HG03139 (cell line): Measurements from ENCODE around the gene ANAPC1.
"Not testable (repeated sequence)": the region's sequence is repeated elsewhere in the genome, so short reads cannot be mapped to it uniquely, and the experiment has no call there.

Source experiments
- ATAC-seq: cut with Tn5 transposase; IDR thresholded peaks from one replicate; pipeline ENCODE4 v1.9.1; 2021; ENCODE audit not compliant: unreplicated experiment

The ANAPC1 gene

GRCh38 chr2:111747410-111748115 lies 136.4 kb downstream of the ANAPC1 start:
- ATAC-seq: not testable (repeated sequence)

GRCh38 chr2:111744751-111745150 lies 139.2 kb downstream of the ANAPC1 start:
- not testable (repeated sequence) for ATAC-seq

- ATAC-seq: not testable (repeated sequence)
Observed at GRCh38 chr2:111741517-111741916, 142.5 kb downstream of the ANAPC1 start.

- ATAC-seq: not testable (repeated sequence)
Observed at GRCh38 chr2:111735838-111736721, 147.9 kb downstream of the ANAPC1 start.

- ATAC-seq: not testable (repeated sequence)
Observed at GRCh38 chr2:111735420-111735819, 148.6 kb downstream of the ANAPC1 start.

GRCh38 chr2:111729812-111730458 lies 154.1 kb downstream of the ANAPC1 start:
- ATAC-seq: not testable (repeated sequence)

- ATAC-seq: not testable (repeated sequence)
Observed at GRCh38 chr2:111727611-111728110, 156.3 kb downstream of the ANAPC1 start.

- not testable (repeated sequence) for ATAC-seq
Observed at GRCh38 chr2:111725742-111726141, 158.3 kb downstream of the ANAPC1 start.

GRCh38 chr2:111719610-111720009 lies 164.4 kb downstream of the ANAPC1 start:
- ATAC-seq: not testable (repeated sequence)
